ENCODE results near the gene DISP1.

Gene DISP1

GRCh38 chr1:222817529-222817928 lies 2.7 kb downstream of the DISP1 start:
- TF ChIP-seq CTCF (IDR thresholded peaks at IDR 0.05; ENCODE audit: insufficient read depth, missing control alignments): no peak
- DNase-seq (ENCODE audit: insufficient read length, low spot score) (no peak), FAIRE-seq (no peak)

GRCh38 chr1:222818171-222818570 lies 3.3 kb downstream of the DISP1 start:
- TF ChIP-seq CTCF (IDR thresholded peaks at IDR 0.05; ENCODE audit: insufficient read depth, missing control alignments): no peak
- FAIRE-seq (no peak), DNase-seq (ENCODE audit: insufficient read length, low spot score) (no peak)

GRCh38 chr1:222820171-222820712 lies 5.4 kb downstream of the DISP1 start:
- no peak for TF ChIP-seq CTCF (IDR thresholded peaks at IDR 0.05; ENCODE audit: insufficient read depth, missing control alignments)
- peak; percentile 76 for FAIRE-seq
- DNase-seq (ENCODE audit: insufficient read length, low spot score): no peak

- FAIRE-seq (no peak), DNase-seq (ENCODE audit: insufficient read length, low spot score) (no peak)
- TF ChIP-seq CTCF (IDR thresholded peaks at IDR 0.05; ENCODE audit: insufficient read depth, missing control alignments): no peak
Observed at GRCh38 chr1:222821239-222821638, 6.4 kb downstream of the DISP1 start.

- DNase-seq (ENCODE audit: insufficient read length, low spot score): no peak
- TF ChIP-seq CTCF (IDR thresholded peaks at IDR 0.05; ENCODE audit: insufficient read depth, missing control alignments): no peak
- no peak for FAIRE-seq
Observed at GRCh38 chr1:222823695-222824094, 8.9 kb downstream of the DISP1 start.

GRCh38 chr1:222824641-222825040 lies 9.8 kb downstream of the DISP1 start:
- FAIRE-seq: no peak
- TF ChIP-seq CTCF (IDR thresholded peaks at IDR 0.05; ENCODE audit: insufficient read depth, missing control alignments): no peak
- no peak for DNase-seq (ENCODE audit: insufficient read length, low spot score)

GRCh38 chr1:222828939-222829338 lies 14.1 kb downstream of the DISP1 start:
- no peak for TF ChIP-seq CTCF (IDR thresholded peaks at IDR 0.05; ENCODE audit: insufficient read depth, missing control alignments)
- no peak for FAIRE-seq
- no peak for DNase-seq (ENCODE audit: insufficient read length, low spot score)
